GM23338 (cell line): ENCODE measurements around the gene SLC16A6. TPM values are rescaled to one million over a fixed set of nuclear protein-coding genes. Genes with fewer than 3 reads are reported as not detected.

ENCODE experiments used
- ATAC-seq: fragments of 200-7000 bp; cut with Tn5 transposase; 3 replicates; pipeline ENCODE4 v1.9.1; 2020
- DNase-seq: peaks from one replicate; pipeline ENCODE4 v3.0.0-alpha.2; 2015; ENCODE audit warnings: low spot score
- H2AFZ ChIP-seq: fragments of 200-600 bp; sonication (generic); 2 replicates; pipeline ENCODE4 v1.8.0; 2016; ENCODE audit warnings: antibody characterized with exemption, mild to moderate bottlenecking, moderate library complexity
- H3F3A ChIP-seq: fragments of 200-600 bp; sonication (generic); replicated peaks from 2 replicates; pipeline ENCODE4 v1.8.0; 2017; ENCODE audit warnings: antibody characterized with exemption, mixed run types, low read depth
- H3K27ac ChIP-seq: fragments of 200-600 bp; sonication (generic); 2 replicates; pipeline ENCODE4 v1.6.1; 2016; ENCODE audit warnings: low read depth
- H3K27me3 ChIP-seq: fragments of 200-600 bp; sonication (generic); 2 replicates; pipeline ENCODE4 v1.8.0; 2016; ENCODE audit warnings: mild to moderate bottlenecking, mixed run types, moderate library complexity; ENCODE audit not compliant: insufficient read depth
- H3K36me3 ChIP-seq: fragments of 200-600 bp; sonication (generic); 2 replicates; pipeline ENCODE4 v1.8.0; 2016; ENCODE audit warnings: mild to moderate bottlenecking; ENCODE audit not compliant: insufficient read depth
- H3K4me1 ChIP-seq: fragments of 200-600 bp; sonication (generic); 2 replicates; pipeline ENCODE4 v1.8.0; 2016; ENCODE audit warnings: mild to moderate bottlenecking, moderate library complexity; ENCODE audit not compliant: insufficient read depth
- H3K4me2 ChIP-seq: fragments of 200-600 bp; sonication (generic); 2 replicates; pipeline ENCODE4 v1.7.1; 2017; ENCODE audit warnings: mixed run types
- H3K4me3 ChIP-seq: fragments of 200-600 bp; sonication (generic); 2 replicates; pipeline ENCODE4 v1.6.1; 2016; ENCODE audit warnings: mixed run types
- H3K79me2 ChIP-seq: fragments of 200-600 bp; sonication (generic); replicated peaks from 2 replicates; pipeline ENCODE4 v1.8.0; 2017; ENCODE audit warnings: mild to moderate bottlenecking; ENCODE audit not compliant: insufficient read depth
- H3K9me2 ChIP-seq: fragments of 200-600 bp; sonication (generic); 2 replicates; pipeline ENCODE4 v1.8.0; 2017; ENCODE audit not compliant: insufficient read depth
- H4K20me1 ChIP-seq: fragments of 200-600 bp; sonication (generic); replicated peaks from 2 replicates; pipeline ENCODE4 v1.8.0; 2017; ENCODE audit warnings: mild to moderate bottlenecking; ENCODE audit not compliant: insufficient read depth
- H3K27ac Mint-ChIP-seq: 2 replicates; pipeline ENCODE4 v1.8.0; 2020; ENCODE audit warnings: inconsistent platforms, mild to moderate bottlenecking, moderate library complexity, mixed read lengths
- H3K27me3 Mint-ChIP-seq: 3 replicates; pipeline ENCODE4 v1.8.0; 2022; ENCODE audit warnings: low read depth, mild to moderate bottlenecking, moderate library complexity, mixed read lengths, inconsistent platforms; ENCODE audit not compliant: insufficient read depth, poor library complexity
- H3K36me3 Mint-ChIP-seq: 3 replicates; pipeline ENCODE4 v1.8.0; 2021; ENCODE audit warnings: low read depth, mild to moderate bottlenecking, inconsistent platforms, moderate library complexity, mixed read lengths
- H3K4me1 Mint-ChIP-seq: 3 replicates; pipeline ENCODE4 v1.8.0; 2020; ENCODE audit warnings: mild to moderate bottlenecking, inconsistent platforms, mixed read lengths
- H3K4me3 Mint-ChIP-seq: 3 replicates; pipeline ENCODE4 v1.8.0; 2021; ENCODE audit warnings: moderate library complexity, mild to moderate bottlenecking, inconsistent platforms, mixed read lengths
- H3K9me3 Mint-ChIP-seq: 3 replicates; pipeline ENCODE4 v1.8.0; 2020; ENCODE audit warnings: moderate library complexity, mild to moderate bottlenecking, inconsistent platforms, mixed read lengths
- CREB1 ChIP-seq: fragments of 250-450 bp; sonication (Bioruptor Pico); IDR thresholded peaks from 2 replicates; pipeline ENCODE4 v1.5.0; 2020; ENCODE audit warnings: low read depth, mild to moderate bottlenecking, moderate library complexity
- CTCF ChIP-seq, 2 experiments: fragments of 200-600 bp in 1 of 2; sonication (generic) in 1 of 2; conservative IDR thresholded peaks; 2 replicates each; pipeline versions ENCODE4 v1.5.1 to v1.6.1; 2016 to 2017; ENCODE audit warnings: antibody characterized with exemption in 2 of 2, low read depth in 2 of 2, mild to moderate bottlenecking in 2 of 2, moderate library complexity in 1 of 2
- EZH2phosphoT487 ChIP-seq: fragments of 200-600 bp; sonication (generic); IDR thresholded peaks from one replicate; pipeline ENCODE4 v1.8.1; 2018; ENCODE audit warnings: antibody characterized with exemption; ENCODE audit not compliant: unreplicated experiment
- JUNB ChIP-seq: IDR thresholded peaks from one replicate; pipeline ENCODE4 v1.6.1; 2016; ENCODE audit warnings: antibody characterized with exemption; ENCODE audit not compliant: unreplicated experiment
- NANOG ChIP-seq: IDR thresholded peaks from 2 replicates; pipeline ENCODE4 v1.6.1; 2016; ENCODE audit warnings: antibody characterized with exemption, borderline replicate concordance
- POLR2AphosphoS5 ChIP-seq: IDR thresholded peaks from 2 replicates; pipeline ENCODE4 v1.6.1; 2016; ENCODE audit warnings: antibody characterized with exemption, low read depth
- REST ChIP-seq: IDR thresholded peaks from one replicate; pipeline ENCODE4 v1.6.1; 2018; ENCODE audit warnings: antibody characterized with exemption; ENCODE audit not compliant: unreplicated experiment
- STAT1 ChIP-seq: IDR thresholded peaks from one replicate; pipeline ENCODE4 v1.6.1; 2016; ENCODE audit warnings: antibody characterized with exemption; ENCODE audit not compliant: unreplicated experiment
- ZNF114 ChIP-seq: fragments of 250-450 bp; sonication (Bioruptor Pico); IDR thresholded peaks from 2 replicates; pipeline ENCODE4 v1.5.0; 2020; ENCODE audit warnings: mild to moderate bottlenecking, moderate library complexity
- ZNF462 ChIP-seq: fragments of 250-450 bp; sonication (Bioruptor Pico); IDR thresholded peaks from 2 replicates; pipeline ENCODE4 v1.5.0; 2020; ENCODE audit warnings: mild to moderate bottlenecking, moderate library complexity
- polyA plus RNA-seq: library from polyadenylated mRNA; unstranded; fragments of >200 nt; fragmentation: Nextera tagmentation; extraction: Ambion mirVana; gene quantifications from 2 replicates; pipeline ENCODE4 v1.2.1, GENCODE V29; 2016
- total RNA-seq: library from RNA; depleted of rRNA; stranded (reverse); fragments of >200 nt; shearing (Covaris generic); gene quantifications from 2 replicates; pipeline ENCODE4 v1.2.3, GENCODE V29; 2014

SLC16A6 gene
- total and polyA plus RNA-seq, 2 experiments from 2014 or later: not detected

- TF ChIP-seq JUNB: no peak
- TF ChIP-seq POLR2AphosphoS5: no peak
- no peak for TF ChIP-seq REST
- no peak for TF ChIP-seq EZH2phosphoT487
- no peak for TF ChIP-seq ZNF114
Observed at GRCh38 chr17:68326681-68327080, 35.8 kb upstream of the SLC16A6 start (continued).

- Histone ChIP-seq H2AFZ (no peak overlapping the region), H3K4me1 (peaks cover 8% of the 10 kb centered on the region), H3K36me3 (no peaks in the 10 kb centered on the region), H3F3A (no peaks in the 10 kb centered on the region), H3K79me2 (no peaks in the 10 kb centered on the region), H3K27ac (no peak overlapping the region), H3K9me2 (no peaks in the 10 kb centered on the region), H3K27me3 (no peaks in the 10 kb centered on the region), H3K4me3 (no peak overlapping the region), H3K4me2 (no peak overlapping the region), H4K20me1 (no peaks in the 10 kb centered on the region)
- H3K36me3 Mint-ChIP-seq: peaks cover 14% of the 10 kb centered on the region
- no peak overlapping the region for H3K4me3 Mint-ChIP-seq
- H3K4me1 Mint-ChIP-seq: peaks cover 8% of the 10 kb centered on the region
- no peak overlapping the region for H3K27ac Mint-ChIP-seq
- no peaks in the 10 kb centered on the region for H3K27me3 Mint-ChIP-seq
- ATAC-seq (no peak), DNase-seq (no peak)
- peaks cover 15% of the 10 kb centered on the region for H3K9me3 Mint-ChIP-seq
- TF ChIP-seq CREB1 (CRISPR knock-in tag) (no peak), REST (no peak), CTCF (conservative IDR thresholded peaks at IDR 0.05; ENCODE audit: low read depth in 2 of 2) (no peak), ZNF462 (CRISPR knock-in tag) (no peak), ZNF114 (no peak), STAT1 (no peak), NANOG (no peak), EZH2phosphoT487 (no peak)
Observed at GRCh38 chr17:68325961-68326360, 35.0 kb upstream of the SLC16A6 start.
